HCT116 (cell line): Measurements from ENCODE around the gene GCLC. TPM values are rescaled to one million over a fixed set of nuclear protein-coding genes. Genes with fewer than 3 reads are reported as not detected.

Experiments
- ATAC-seq: fragments of 200-7000 bp; cut with Tn5 transposase; 2 replicates; pipeline ENCODE4 v1.9.1; 2020; ENCODE audit warnings: mild to moderate bottlenecking, moderate library complexity
- BruUV-seq: library from RNA; stranded (reverse); fragments of 400-500 nt; replicated peaks from 2 replicates; lab custom pipeline; 2021; lab: Mats Ljungman, UMichigan
- CTCF ChIA-PET: fragments of 300-600 bp; sonication (Branson Sonifier 250); formaldehyde crosslinking; loops from one replicate; lab custom pipeline; 2021; ENCODE audit warnings: antibody characterized with exemption; lab: Charles Lee
- POLR2A ChIA-PET: fragments of 300-600, 350-600 bp; sonication (Branson Sonifier 250); formaldehyde crosslinking; loops from one replicate; lab custom pipeline; 2021; ENCODE audit warnings: antibody characterized with exemption; lab: Charles Lee
- RAD21 ChIA-PET, 2 experiments: fragments of 300-600 bp; sonication (Branson Sonifier 250); formaldehyde crosslinking; loops; one replicate each; lab custom pipeline; 2023; ENCODE audit warnings: low total read pairs in 2 of 2; ENCODE audit not compliant: uncharacterized antibody in 2 of 2, unreplicated experiment in 2 of 2, low non-redundant PET in 1 of 2; lab: Charles Lee
- DNase-seq: peaks from one replicate; pipeline ENCODE4 v3.0.0-alpha.2; 2010; ENCODE audit warnings: low read depth, low spot score
- H2AFZ ChIP-seq: fragments of 200-600 bp; shearing (Covaris generic), sonication (generic); 2 replicates; pipeline ENCODE4 v1.6.1; 2017; ENCODE audit warnings: low read depth, mixed run types, mixed read lengths, antibody characterized with exemption, low read length; ENCODE audit not compliant: poor library complexity, severe bottlenecking
- H3K27ac ChIP-seq: 2 replicates; pipeline ENCODE4 v1.5.1; 2012; ENCODE audit warnings: low read depth, low read length
- H3K27me3 ChIP-seq: fragments of 200-600 bp; sonication (generic); 2 replicates; pipeline ENCODE4 v1.6.1; 2016; ENCODE audit warnings: mixed run types, low read length, mixed read lengths; ENCODE audit not compliant: insufficient read depth
- H3K36me3 ChIP-seq, 2 experiments: fragments of 200-500 bp in 1 of 2; fragments of 200-600 bp in 1 of 2; sonication (Bioruptor generic) in 1 of 2; sonication (generic) in 1 of 2; 2 replicates each; pipeline versions ENCODE4 v1.5.1 to v1.6.1; 2014 to 2016; ENCODE audit warnings: low read length in 2 of 2, inconsistent platforms in 1 of 2, mixed read lengths in 1 of 2, mixed run types in 1 of 2; ENCODE audit not compliant: insufficient read depth in 2 of 2, control insufficient read depth in 1 of 2
- H3K4me1 ChIP-seq, 2 experiments: fragments of 200-600 bp in 1 of 2; sonication (generic) in 1 of 2; 2 replicates each; pipeline versions ENCODE4 v1.5.1 to v1.6.1; 2012 to 2017; ENCODE audit warnings: low read length in 2 of 2, inconsistent platforms in 1 of 2, mild to moderate bottlenecking in 1 of 2, mixed read lengths in 1 of 2, mixed run types in 1 of 2, moderate library complexity in 1 of 2; ENCODE audit not compliant: insufficient read depth in 2 of 2, control insufficient read depth in 1 of 2
- H3K4me2 ChIP-seq: fragments of 200-600 bp; sonication (generic); 2 replicates; pipeline ENCODE4 v1.6.1; 2017; ENCODE audit warnings: mixed run types, low read length, mixed read lengths
- H3K4me3 ChIP-seq, 2 experiments: fragments of 200-600 bp in 1 of 2; sonication (generic) in 1 of 2; replicated peaks in 1 of 2; 2 replicates each; pipeline ENCODE4 v1.5.1; 2011 to 2016; ENCODE audit warnings: low read length in 2 of 2, control low read depth in 1 of 2, low read depth in 1 of 2, mild to moderate bottlenecking in 1 of 2, mixed read lengths in 1 of 2, mixed run types in 1 of 2
- H3K79me2 ChIP-seq: fragments of 200-600 bp; sonication (generic); 2 replicates; pipeline ENCODE4 v1.6.1; 2017; ENCODE audit warnings: mild to moderate bottlenecking, mixed run types, low read length, moderate library complexity, mixed read lengths; ENCODE audit not compliant: insufficient read depth
- H3K9ac ChIP-seq: fragments of 200-600 bp; sonication (generic); 2 replicates; pipeline ENCODE4 v1.6.1; 2016; ENCODE audit warnings: low read length, mixed read lengths
- H3K9me2 ChIP-seq: fragments of 200-600 bp; sonication (generic), shearing (Covaris generic); 2 replicates; pipeline ENCODE4 v1.6.1; 2017; ENCODE audit warnings: mixed run types, mild to moderate bottlenecking, moderate library complexity; ENCODE audit not compliant: insufficient read depth
- H3K9me3 ChIP-seq, 2 experiments: fragments of 200-500 bp in 1 of 2; fragments of 200-600 bp in 1 of 2; sonication (Bioruptor generic) in 1 of 2; sonication (generic) in 1 of 2; 2 replicates each; pipeline ENCODE4 v1.6.1; 2014 to 2017; ENCODE audit warnings: low read length in 2 of 2, mixed read lengths in 2 of 2, inconsistent platforms in 1 of 2, low read depth in 1 of 2, mild to moderate bottlenecking in 1 of 2, mixed run types in 1 of 2, moderate library complexity in 1 of 2; ENCODE audit not compliant: control insufficient read depth in 1 of 2, insufficient read depth in 1 of 2
- H4K20me1 ChIP-seq: fragments of 200-600 bp; sonication (generic), shearing (Covaris generic); 2 replicates; pipeline ENCODE4 v1.6.1; 2017; ENCODE audit warnings: mixed run types, mild to moderate bottlenecking, moderate library complexity; ENCODE audit not compliant: insufficient read depth
- CBX3 ChIP-seq: IDR thresholded peaks from 2 replicates; pipeline ENCODE4 v1.6.1; 2012; ENCODE audit warnings: low read depth
- CEBPB ChIP-seq: IDR thresholded peaks from 2 replicates; pipeline ENCODE4 v1.6.1; 2012; ENCODE audit warnings: low read depth
- EZH2phosphoT487 ChIP-seq: fragments of 200-600 bp; IDR thresholded peaks from 2 replicates; pipeline ENCODE4 v1.6.1; 2018; ENCODE audit warnings: antibody characterized with exemption, borderline replicate concordance
- FOSL1 ChIP-seq: IDR thresholded peaks from 2 replicates; pipeline ENCODE4 v1.6.1; 2012; ENCODE audit warnings: low read depth
- JUND ChIP-seq: IDR thresholded peaks from 2 replicates; pipeline ENCODE4 v1.6.1; 2012
- POLR2A ChIP-seq: IDR thresholded peaks from 2 replicates; pipeline ENCODE4 v1.7.0; 2011; ENCODE audit warnings: borderline replicate concordance; ENCODE audit not compliant: insufficient read depth, insufficient read length; ENCODE audit errors: extremely low read depth
- POLR2AphosphoS5 ChIP-seq: IDR thresholded peaks from 2 replicates; pipeline ENCODE4 v1.6.1; 2011; ENCODE audit warnings: mild to moderate bottlenecking, low read depth, low read length, moderate library complexity
- RAD21 ChIP-seq: IDR thresholded peaks from 2 replicates; pipeline ENCODE4 v1.6.1; 2012; ENCODE audit warnings: low read depth, mild to moderate bottlenecking
- SP1 ChIP-seq: IDR thresholded peaks from 2 replicates; pipeline ENCODE4 v1.6.1; 2012; ENCODE audit warnings: low read depth
- TCF7L2 ChIP-seq: IDR thresholded peaks from 2 replicates; pipeline ENCODE4 v1.7.0; 2011; ENCODE audit warnings: borderline replicate concordance, inconsistent platforms; ENCODE audit not compliant: insufficient read depth, insufficient read length; ENCODE audit errors: extremely low read depth
- YY1 ChIP-seq: IDR thresholded peaks from 2 replicates; pipeline ENCODE4 v1.6.1; 2011; ENCODE audit warnings: low read length, low read depth, moderate library complexity, mild to moderate bottlenecking; ENCODE audit not compliant: insufficient replicate concordance; ENCODE audit errors: extremely low read depth
- intact Hi-C: fragments of 100-400 bp; cut with micrococcal nuclease; formaldehyde crosslinking; loops from 2 replicates; pipeline ENCODE4 v1.10.0; 2022
- total RNA-seq: library from RNA; stranded (reverse); gene quantifications from one replicate; pipeline ENCODE4 v1.2.1, GENCODE V29; 2021; ENCODE audit not compliant: unreplicated experiment
- TF ChIP-seq, protein P1 (sequence below): IDR thresholded peaks from 2 replicates; pipeline ENCODE4 v1.6.1; 2011; ENCODE audit warnings: mild to moderate bottlenecking, low read length, moderate library complexity; ENCODE audit not compliant: insufficient replicate concordance; ENCODE audit errors: extremely low read depth
- TF ChIP-seq, protein P2 (sequence below): IDR thresholded peaks from 2 replicates; pipeline ENCODE4 v1.6.1; 2012; ENCODE audit warnings: low read depth
- TF ChIP-seq, protein P3 (sequence below): IDR thresholded peaks from 2 replicates; pipeline ENCODE4 v1.6.1; 2012

Gene GCLC
- total RNA-seq, 1 experiment from 2014 or later = 72.0 TPM

DNA sequence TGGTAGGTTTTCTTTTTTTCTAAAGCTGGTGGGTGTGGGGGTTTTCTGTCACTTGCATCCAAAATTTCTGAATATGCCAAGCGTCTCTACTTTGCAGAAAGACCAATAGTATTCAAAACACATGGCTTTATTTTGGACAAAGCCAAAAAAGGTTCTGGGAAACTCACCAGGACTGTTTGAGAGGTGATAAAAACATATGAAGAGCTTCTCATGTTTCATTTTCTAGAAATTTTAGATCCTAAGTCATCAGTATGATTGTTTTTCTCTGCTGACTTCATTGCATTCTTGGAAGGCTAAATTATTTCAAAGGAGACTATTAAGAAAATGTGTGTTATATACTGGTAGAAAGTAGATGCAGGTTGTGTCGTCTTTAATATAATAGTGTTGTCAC is 51.3 kb downstream of the GCLC start:
- Histone ChIP-seq H3K36me3 (peaks cover 3 to 6% of the 10 kb centered on the region in 2 experiments; a peak in 1 of 4 replicates), H3K9ac (no peak overlapping the region), H2AFZ (peak overlapping the region; percentile 59), H3K9me2 (no peaks in the 10 kb centered on the region), H3K4me3 (peak overlapping the region in 1 of 2 experiments; percentile 32; a peak in 1 of 4 replicates), H3K79me2 (no peaks in the 10 kb centered on the region), H4K20me1 (no peaks in the 10 kb centered on the region), H3K27me3 (no peaks in the 10 kb centered on the region), H3K27ac (no peak overlapping the region), H3K4me1 (peaks cover 4 to 21% of the 10 kb centered on the region in 2 experiments; a peak in 2 of 4 replicates), H3K9me3 (no peaks in the 10 kb centered on the region), H3K4me2 (peak overlapping the region; percentile 72)
- TF ChIP-seq CBX3 (no peak), TCF7L2 (no peak), POLR2AphosphoS5 (no peak), CEBPB (no peak), SP1 (no peak), YY1 (no peak), POLR2A (no peak), JUND (no peak), RAD21 (no peak), FOSL1 (no peak), EZH2phosphoT487 (no peak)
- TF ChIP-seq, protein P1, sequence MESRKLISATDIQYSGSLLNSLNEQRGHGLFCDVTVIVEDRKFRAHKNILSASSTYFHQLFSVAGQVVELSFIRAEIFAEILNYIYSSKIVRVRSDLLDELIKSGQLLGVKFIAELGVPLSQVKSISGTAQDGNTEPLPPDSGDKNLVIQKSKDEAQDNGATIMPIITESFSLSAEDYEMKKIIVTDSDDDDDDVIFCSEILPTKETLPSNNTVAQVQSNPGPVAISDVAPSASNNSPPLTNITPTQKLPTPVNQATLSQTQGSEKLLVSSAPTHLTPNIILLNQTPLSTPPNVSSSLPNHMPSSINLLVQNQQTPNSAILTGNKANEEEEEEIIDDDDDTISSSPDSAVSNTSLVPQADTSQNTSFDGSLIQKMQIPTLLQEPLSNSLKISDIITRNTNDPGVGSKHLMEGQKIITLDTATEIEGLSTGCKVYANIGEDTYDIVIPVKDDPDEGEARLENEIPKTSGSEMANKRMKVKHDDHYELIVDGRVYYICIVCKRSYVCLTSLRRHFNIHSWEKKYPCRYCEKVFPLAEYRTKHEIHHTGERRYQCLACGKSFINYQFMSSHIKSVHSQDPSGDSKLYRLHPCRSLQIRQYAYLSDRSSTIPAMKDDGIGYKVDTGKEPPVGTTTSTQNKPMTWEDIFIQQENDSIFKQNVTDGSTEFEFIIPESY = no peak
- TF ChIP-seq, protein P2, sequence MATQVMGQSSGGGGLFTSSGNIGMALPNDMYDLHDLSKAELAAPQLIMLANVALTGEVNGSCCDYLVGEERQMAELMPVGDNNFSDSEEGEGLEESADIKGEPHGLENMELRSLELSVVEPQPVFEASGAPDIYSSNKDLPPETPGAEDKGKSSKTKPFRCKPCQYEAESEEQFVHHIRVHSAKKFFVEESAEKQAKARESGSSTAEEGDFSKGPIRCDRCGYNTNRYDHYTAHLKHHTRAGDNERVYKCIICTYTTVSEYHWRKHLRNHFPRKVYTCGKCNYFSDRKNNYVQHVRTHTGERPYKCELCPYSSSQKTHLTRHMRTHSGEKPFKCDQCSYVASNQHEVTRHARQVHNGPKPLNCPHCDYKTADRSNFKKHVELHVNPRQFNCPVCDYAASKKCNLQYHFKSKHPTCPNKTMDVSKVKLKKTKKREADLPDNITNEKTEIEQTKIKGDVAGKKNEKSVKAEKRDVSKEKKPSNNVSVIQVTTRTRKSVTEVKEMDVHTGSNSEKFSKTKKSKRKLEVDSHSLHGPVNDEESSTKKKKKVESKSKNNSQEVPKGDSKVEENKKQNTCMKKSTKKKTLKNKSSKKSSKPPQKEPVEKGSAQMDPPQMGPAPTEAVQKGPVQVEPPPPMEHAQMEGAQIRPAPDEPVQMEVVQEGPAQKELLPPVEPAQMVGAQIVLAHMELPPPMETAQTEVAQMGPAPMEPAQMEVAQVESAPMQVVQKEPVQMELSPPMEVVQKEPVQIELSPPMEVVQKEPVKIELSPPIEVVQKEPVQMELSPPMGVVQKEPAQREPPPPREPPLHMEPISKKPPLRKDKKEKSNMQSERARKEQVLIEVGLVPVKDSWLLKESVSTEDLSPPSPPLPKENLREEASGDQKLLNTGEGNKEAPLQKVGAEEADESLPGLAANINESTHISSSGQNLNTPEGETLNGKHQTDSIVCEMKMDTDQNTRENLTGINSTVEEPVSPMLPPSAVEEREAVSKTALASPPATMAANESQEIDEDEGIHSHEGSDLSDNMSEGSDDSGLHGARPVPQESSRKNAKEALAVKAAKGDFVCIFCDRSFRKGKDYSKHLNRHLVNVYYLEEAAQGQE = no peak
- TF ChIP-seq, protein P3, sequence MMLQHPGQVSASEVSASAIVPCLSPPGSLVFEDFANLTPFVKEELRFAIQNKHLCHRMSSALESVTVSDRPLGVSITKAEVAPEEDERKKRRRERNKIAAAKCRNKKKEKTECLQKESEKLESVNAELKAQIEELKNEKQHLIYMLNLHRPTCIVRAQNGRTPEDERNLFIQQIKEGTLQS = no peak
- intact Hi-C loops = loop anchor here (1.0 kb wide), 4 partner anchors 158 to 463 kb away; no protein-coding TSS in a partner anchor
- DNase-seq (no peak), ATAC-seq (no peak)
- BruUV-seq = no TSS peak
- POLR2A ChIA-PET = interaction anchor here (0.6 to 1.7 kb wide), 4 partner anchors 158 to 1181 kb away, joined by 3 to 5 read pairs (median 4); no protein-coding TSS in a partner anchor
- CTCF ChIA-PET = interaction anchor here (0.7 to 6.8 kb wide), 30 partner anchors 9 to 462 kb away, joined by 3 to 227 read pairs (median 4); no protein-coding TSS in a partner anchor
- RAD21 ChIA-PET = interaction anchor here (0.7 to 2.3 kb wide), 9 partner anchors 157 to 235 kb away, joined by 3 to 8 read pairs (median 3); no protein-coding TSS in a partner anchor
